GM06990 (cell line): ENCODE results near the gene M6PR.

ENCODE experiments used
- DNase-seq: peaks from one replicate; pipeline ENCODE4 v3.0.0-alpha.2; 2011; ENCODE audit not compliant: insufficient read length; ENCODE audit errors: extremely low read depth
- H3K27me3 ChIP-seq: replicated peaks from 2 replicates; pipeline ENCODE4 v1.6.0; 2011; ENCODE audit warnings: low read length; ENCODE audit not compliant: control insufficient read depth, insufficient read depth
- H3K36me3 ChIP-seq: 2 replicates; pipeline ENCODE4 v1.5.1; 2011; ENCODE audit warnings: low read length; ENCODE audit not compliant: control insufficient read depth, insufficient read depth
- H3K4me3 ChIP-seq: replicated peaks from 2 replicates; pipeline ENCODE4 v1.5.1; 2011; ENCODE audit warnings: low read depth, mild to moderate bottlenecking, control low read depth, low read length
- TF ChIP-seq, protein P1 (sequence below): IDR thresholded peaks from 2 replicates; pipeline ENCODE4 v1.5.1; 2011; ENCODE audit warnings: low read length, control low read depth, mild to moderate bottlenecking, inconsistent platforms; ENCODE audit not compliant: insufficient read depth, poor library complexity, severe bottlenecking

Gene M6PR

GRCh38 chr12:8956073-8956472 is 6.6 kb upstream of the M6PR start:
- Histone ChIP-seq H3K4me3 (no peak overlapping the region), H3K27me3 (no peaks in the 10 kb centered on the region), H3K36me3 (no peaks in the 10 kb centered on the region)
- TF ChIP-seq, protein P1, sequence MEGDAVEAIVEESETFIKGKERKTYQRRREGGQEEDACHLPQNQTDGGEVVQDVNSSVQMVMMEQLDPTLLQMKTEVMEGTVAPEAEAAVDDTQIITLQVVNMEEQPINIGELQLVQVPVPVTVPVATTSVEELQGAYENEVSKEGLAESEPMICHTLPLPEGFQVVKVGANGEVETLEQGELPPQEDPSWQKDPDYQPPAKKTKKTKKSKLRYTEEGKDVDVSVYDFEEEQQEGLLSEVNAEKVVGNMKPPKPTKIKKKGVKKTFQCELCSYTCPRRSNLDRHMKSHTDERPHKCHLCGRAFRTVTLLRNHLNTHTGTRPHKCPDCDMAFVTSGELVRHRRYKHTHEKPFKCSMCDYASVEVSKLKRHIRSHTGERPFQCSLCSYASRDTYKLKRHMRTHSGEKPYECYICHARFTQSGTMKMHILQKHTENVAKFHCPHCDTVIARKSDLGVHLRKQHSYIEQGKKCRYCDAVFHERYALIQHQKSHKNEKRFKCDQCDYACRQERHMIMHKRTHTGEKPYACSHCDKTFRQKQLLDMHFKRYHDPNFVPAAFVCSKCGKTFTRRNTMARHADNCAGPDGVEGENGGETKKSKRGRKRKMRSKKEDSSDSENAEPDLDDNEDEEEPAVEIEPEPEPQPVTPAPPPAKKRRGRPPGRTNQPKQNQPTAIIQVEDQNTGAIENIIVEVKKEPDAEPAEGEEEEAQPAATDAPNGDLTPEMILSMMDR = no peak
- no peak for DNase-seq

GRCh38 chr12:8953773-8954402 is 4.4 kb upstream of the M6PR start:
- TF ChIP-seq, protein P1 = no peak
- no peak for DNase-seq
- Histone ChIP-seq H3K4me3 (no peak overlapping the region), H3K27me3 (no peaks in the 10 kb centered on the region), H3K36me3 (no peaks in the 10 kb centered on the region)

GRCh38 chr12:8951744-8952143 is 2.3 kb upstream of the M6PR start:
- DNase-seq = no peak
- no peaks in the 10 kb centered on the region for H3K27me3 ChIP-seq
- no peaks in the 10 kb centered on the region for H3K36me3 ChIP-seq
- no peak overlapping the region for H3K4me3 ChIP-seq
- TF ChIP-seq, protein P1 = no peak

DNA sequence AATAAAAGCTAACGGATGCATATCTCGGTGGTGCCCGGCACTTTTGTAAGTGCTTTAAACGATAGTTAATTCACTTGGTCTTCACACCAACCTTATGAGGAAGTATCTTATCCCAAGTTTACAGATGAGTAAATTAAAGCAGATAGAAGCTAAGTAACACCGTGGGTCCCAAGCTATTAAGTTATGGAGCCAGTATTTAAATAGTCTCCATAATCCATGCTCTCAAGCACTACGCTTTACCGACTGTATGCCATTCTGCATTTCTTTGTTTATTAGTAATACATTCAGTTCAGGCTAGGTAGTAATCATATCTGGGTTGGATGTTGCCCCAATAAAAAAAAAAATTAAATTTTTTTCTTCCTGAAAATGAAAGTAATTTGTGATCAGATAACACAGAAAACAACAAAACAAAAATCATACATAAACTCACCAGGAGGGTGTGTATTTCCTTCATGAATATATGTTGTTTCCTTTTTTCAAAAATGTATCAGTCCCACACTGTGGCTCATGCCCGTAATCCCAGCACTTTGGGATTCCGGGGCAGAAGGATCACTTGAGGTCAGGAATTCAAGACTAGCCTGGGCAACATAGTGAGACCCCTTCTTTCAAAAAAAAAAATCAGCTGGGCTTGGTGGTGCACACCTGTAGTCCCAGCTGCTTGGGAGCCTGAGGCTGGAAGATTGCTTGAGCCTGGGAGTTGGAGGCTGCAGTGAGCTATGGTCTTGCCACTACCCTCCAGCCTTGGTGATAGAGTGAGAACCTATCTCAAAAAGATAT is 1.4 kb upstream of the M6PR start:
- H3K36me3 ChIP-seq = no peaks in the 10 kb centered on the region
- no peak for DNase-seq

DNA sequence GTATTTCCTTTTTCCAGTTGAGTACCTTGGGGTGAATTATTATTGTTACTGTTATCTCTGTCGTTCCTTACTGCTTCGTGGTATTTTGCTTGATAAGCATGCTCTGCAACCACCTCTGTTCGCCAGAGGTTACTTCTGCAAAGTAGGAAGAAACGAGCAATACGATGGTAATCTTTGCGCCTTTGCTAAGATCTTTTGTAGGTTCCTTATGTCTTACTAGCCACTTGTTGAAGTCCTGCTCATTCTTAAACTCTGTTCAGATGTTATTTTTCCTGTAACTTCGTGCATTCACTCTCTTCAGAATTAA is 729 bp upstream of the M6PR start:
- TF ChIP-seq, protein P1 = no peak
- Histone ChIP-seq H3K27me3 (no peaks in the 10 kb centered on the region), H3K36me3 (peaks cover 2% of the 10 kb centered on the region), H3K4me3 (peak overlapping the region; percentile 93)
- no peak for DNase-seq

More for the DNA sequence above, 1.4 kb upstream of the M6PR start:
- peak overlapping the region; percentile 93 for H3K4me3 ChIP-seq
- no peaks in the 10 kb centered on the region for H3K27me3 ChIP-seq
- TF ChIP-seq, protein P1 = no peak
